ENCODE measurements around the gene STAG2.

DNA sequence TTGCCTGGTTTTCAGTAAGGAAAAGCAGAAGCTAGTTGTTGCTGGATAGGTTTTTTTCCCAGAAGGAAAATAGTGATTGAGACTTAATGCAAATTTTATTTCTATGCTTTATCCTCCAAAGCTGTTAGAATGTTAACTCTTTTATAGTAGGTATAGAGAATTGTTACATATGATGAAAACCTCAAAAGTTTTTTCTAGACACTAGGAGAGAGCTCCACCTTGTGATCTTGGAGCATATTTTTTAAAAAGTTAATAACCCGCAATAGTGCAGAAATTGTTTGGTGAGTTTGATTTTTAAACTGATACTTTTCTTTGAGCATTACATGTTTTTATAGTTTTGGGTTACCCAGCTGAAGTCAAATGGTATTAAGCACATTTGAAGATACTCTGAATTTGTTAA is 56.5 kb downstream of the STAG2 start:
- TF ChIP-seq, protein P1, sequence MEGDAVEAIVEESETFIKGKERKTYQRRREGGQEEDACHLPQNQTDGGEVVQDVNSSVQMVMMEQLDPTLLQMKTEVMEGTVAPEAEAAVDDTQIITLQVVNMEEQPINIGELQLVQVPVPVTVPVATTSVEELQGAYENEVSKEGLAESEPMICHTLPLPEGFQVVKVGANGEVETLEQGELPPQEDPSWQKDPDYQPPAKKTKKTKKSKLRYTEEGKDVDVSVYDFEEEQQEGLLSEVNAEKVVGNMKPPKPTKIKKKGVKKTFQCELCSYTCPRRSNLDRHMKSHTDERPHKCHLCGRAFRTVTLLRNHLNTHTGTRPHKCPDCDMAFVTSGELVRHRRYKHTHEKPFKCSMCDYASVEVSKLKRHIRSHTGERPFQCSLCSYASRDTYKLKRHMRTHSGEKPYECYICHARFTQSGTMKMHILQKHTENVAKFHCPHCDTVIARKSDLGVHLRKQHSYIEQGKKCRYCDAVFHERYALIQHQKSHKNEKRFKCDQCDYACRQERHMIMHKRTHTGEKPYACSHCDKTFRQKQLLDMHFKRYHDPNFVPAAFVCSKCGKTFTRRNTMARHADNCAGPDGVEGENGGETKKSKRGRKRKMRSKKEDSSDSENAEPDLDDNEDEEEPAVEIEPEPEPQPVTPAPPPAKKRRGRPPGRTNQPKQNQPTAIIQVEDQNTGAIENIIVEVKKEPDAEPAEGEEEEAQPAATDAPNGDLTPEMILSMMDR (IDR thresholded peaks at IDR 0.05 in 2 of 3, conservative IDR thresholded peaks at IDR 0.05 in 1 of 3; ENCODE audit: borderline replicate concordance in 1 of 3, insufficient read depth in 1 of 3, low read depth in 2 of 3, low read length in 2 of 3), result peak in 1 of 3 experiments; percentile 25; a peak in 1 of 6 replicates
- TF ChIP-seq POLR2A (IDR thresholded peaks at IDR 0.05; ENCODE audit: borderline replicate concordance, extremely low read depth, insufficient read depth, insufficient read length) (no peak), EZH2 (IDR thresholded peaks at IDR 0.05) (no peak), ZNF274 (IDR thresholded peaks at IDR 0.05; ENCODE audit: low read depth, low read length) (no peak), ZFX (IDR thresholded peaks at IDR 0.05) (no peak), JUND (IDR thresholded peaks at IDR 0.05) (no peak)

Measured in HCT116 (cell line).